ENCODE data around the gene TEX12. TPM values are rescaled to one million over a fixed set of nuclear protein-coding genes. Genes with fewer than 3 reads are reported as not detected.

Gene TEX12
- total RNA-seq, 1 experiment from 2014 or later: not detected

DNA sequence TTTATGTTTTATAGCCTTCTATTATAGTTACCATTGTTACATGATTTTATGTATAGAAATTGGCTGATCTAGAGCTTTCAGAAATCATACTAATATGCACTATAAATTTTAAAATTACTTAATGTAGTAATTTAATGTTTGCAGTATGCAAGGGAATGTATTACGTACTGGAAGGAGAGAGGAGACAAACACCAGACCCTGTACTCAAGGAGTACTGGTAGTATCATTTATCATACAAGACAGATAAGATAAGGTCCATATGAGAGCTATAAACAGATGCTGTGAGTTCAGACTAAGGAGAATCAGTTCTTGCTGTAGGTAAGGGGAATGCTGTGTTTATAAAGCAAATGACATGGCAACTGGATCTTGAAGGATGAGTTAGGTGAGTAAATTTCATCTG, 8.9 kb downstream of the TEX12 start:
- Mint-ChIP-seq H3K9me3 (ENCODE audit: low read depth, unreplicated experiment) (no peaks in the 10 kb centered on the region), H3K4me1 (ENCODE audit: low read depth, unreplicated experiment) (peaks cover 23% of the 10 kb centered on the region), H3K4me3 (ENCODE audit: low read depth, unreplicated experiment) (peak overlapping the region; percentile 62), H3K36me3 (ENCODE audit: insufficient read depth, unreplicated experiment) (peaks cover 8% of the 10 kb centered on the region), H3K27me3 (ENCODE audit: unreplicated experiment) (no peaks in the 10 kb centered on the region), H3K27ac (ENCODE audit: unreplicated experiment) (peak overlapping the region; percentile 89)
- intact Hi-C loops (cut with micrococcal nuclease; ENCODE audit: unreplicated experiment): no loop called here
- no TSS peak for BruUV-seq (replicated peaks)
- no peak for DNase-seq
- CTCF ChIA-PET: interaction anchor here (1.0 to 1.2 kb wide), 3 partner anchors 13 to 63 kb away, joined by 3 to 9 read pairs (median 7); partner anchors contain the start of gene IL18
- TF ChIP-seq, protein P1, sequence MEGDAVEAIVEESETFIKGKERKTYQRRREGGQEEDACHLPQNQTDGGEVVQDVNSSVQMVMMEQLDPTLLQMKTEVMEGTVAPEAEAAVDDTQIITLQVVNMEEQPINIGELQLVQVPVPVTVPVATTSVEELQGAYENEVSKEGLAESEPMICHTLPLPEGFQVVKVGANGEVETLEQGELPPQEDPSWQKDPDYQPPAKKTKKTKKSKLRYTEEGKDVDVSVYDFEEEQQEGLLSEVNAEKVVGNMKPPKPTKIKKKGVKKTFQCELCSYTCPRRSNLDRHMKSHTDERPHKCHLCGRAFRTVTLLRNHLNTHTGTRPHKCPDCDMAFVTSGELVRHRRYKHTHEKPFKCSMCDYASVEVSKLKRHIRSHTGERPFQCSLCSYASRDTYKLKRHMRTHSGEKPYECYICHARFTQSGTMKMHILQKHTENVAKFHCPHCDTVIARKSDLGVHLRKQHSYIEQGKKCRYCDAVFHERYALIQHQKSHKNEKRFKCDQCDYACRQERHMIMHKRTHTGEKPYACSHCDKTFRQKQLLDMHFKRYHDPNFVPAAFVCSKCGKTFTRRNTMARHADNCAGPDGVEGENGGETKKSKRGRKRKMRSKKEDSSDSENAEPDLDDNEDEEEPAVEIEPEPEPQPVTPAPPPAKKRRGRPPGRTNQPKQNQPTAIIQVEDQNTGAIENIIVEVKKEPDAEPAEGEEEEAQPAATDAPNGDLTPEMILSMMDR (IDR thresholded peaks at IDR 0.05; ENCODE audit: unreplicated experiment): no peak

DNA sequence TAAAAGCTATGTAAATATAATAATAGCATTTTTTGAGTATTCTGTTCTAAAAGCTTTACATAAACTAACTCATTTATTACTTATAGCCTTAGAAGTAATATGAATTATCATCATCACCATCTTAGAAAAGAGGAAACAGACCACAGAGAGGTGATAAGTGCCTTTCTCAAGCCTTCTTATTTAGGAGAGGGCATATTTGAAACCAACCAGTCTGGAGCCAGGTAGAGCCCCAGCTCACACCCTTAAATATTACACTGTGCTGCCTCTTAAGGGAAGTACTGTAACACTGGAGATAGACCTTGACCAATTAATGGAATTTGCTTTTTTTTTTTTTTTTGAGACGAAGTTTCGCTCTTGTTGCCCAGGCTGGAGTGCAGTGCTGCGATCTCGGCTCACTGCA, 10.4 kb downstream of the TEX12 start:
- CTCF ChIA-PET: no interaction called here
- TF ChIP-seq, protein P1 (IDR thresholded peaks at IDR 0.05; ENCODE audit: unreplicated experiment): no peak
- Mint-ChIP-seq H3K4me3 (ENCODE audit: low read depth, unreplicated experiment) (peak overlapping the region; percentile 28), H3K27me3 (ENCODE audit: unreplicated experiment) (no peaks in the 10 kb centered on the region), H3K9me3 (ENCODE audit: low read depth, unreplicated experiment) (no peaks in the 10 kb centered on the region), H3K36me3 (ENCODE audit: insufficient read depth, unreplicated experiment) (peaks cover 8% of the 10 kb centered on the region), H3K4me1 (ENCODE audit: low read depth, unreplicated experiment) (peaks cover 23% of the 10 kb centered on the region), H3K27ac (ENCODE audit: unreplicated experiment) (no peak overlapping the region)
- no peak for DNase-seq
- intact Hi-C loops (cut with micrococcal nuclease; ENCODE audit: unreplicated experiment): no loop called here
- no TSS peak for BruUV-seq (replicated peaks)

DNA sequence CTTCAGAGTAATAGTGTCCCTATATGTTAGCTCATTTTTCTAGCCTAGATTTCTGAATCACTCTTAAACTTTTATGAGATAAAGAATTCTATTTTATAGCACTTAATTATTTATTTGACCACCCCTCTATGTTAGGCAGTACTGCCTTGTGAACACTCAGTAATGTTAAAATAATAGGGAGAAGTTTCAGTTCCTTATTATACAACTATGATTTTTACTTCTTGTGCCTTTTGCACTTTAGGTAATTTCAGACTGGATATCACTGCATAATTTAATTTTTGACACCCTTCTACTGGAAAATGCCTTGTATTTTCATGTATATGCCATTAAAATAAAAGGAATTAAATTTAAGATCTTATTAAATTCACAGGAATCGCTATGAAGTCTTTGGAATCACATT, 11.3 kb downstream of the TEX12 start:
- no TSS peak for BruUV-seq (replicated peaks)
- peaks cover 8% of the 10 kb centered on the region for H3K36me3 Mint-ChIP-seq (ENCODE audit: insufficient read depth, unreplicated experiment)
- CTCF ChIA-PET: no interaction called here
- no peaks in the 10 kb centered on the region for H3K27me3 Mint-ChIP-seq (ENCODE audit: unreplicated experiment)
- H3K9me3 Mint-ChIP-seq (ENCODE audit: low read depth, unreplicated experiment): no peaks in the 10 kb centered on the region
- H3K4me1 Mint-ChIP-seq (ENCODE audit: low read depth, unreplicated experiment): peaks cover 23% of the 10 kb centered on the region
- no peak for DNase-seq
- H3K4me3 Mint-ChIP-seq (ENCODE audit: low read depth, unreplicated experiment): peak overlapping the region; percentile 42
- intact Hi-C loops (cut with micrococcal nuclease; ENCODE audit: unreplicated experiment): no loop called here
- TF ChIP-seq, protein P1 (IDR thresholded peaks at IDR 0.05; ENCODE audit: unreplicated experiment): no peak
- peak overlapping the region; percentile 65 for H3K27ac Mint-ChIP-seq (ENCODE audit: unreplicated experiment)

DNA sequence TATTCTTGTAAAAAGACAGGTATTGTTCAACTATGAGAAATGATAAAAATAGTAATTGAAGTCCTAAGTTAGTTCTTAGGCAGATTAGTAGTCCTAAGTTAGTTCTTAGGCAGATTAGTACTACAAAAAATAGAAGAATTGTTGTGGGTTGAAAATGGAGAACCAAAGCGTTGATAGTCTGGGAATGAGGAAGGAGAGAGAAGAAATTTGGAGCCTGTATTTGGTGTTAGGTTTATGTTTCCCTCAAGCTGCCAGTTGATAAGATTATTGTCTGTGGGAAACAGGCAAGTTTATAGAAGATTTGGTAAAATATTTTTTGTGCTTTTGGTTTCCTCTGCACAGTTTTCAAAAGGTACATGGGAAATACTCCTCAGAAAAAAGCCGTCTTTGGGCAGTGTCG, 11.8 kb downstream of the TEX12 start:
- intact Hi-C loops (cut with micrococcal nuclease; ENCODE audit: unreplicated experiment): no loop called here
- TF ChIP-seq, protein P1 (IDR thresholded peaks at IDR 0.05; ENCODE audit: unreplicated experiment): no peak
- H3K27ac Mint-ChIP-seq (ENCODE audit: unreplicated experiment): peak overlapping the region; percentile 65
- H3K4me1 Mint-ChIP-seq (ENCODE audit: low read depth, unreplicated experiment): peaks cover 23% of the 10 kb centered on the region
- no peaks in the 10 kb centered on the region for H3K27me3 Mint-ChIP-seq (ENCODE audit: unreplicated experiment)
- DNase-seq: no peak
- H3K36me3 Mint-ChIP-seq (ENCODE audit: insufficient read depth, unreplicated experiment): peaks cover 8% of the 10 kb centered on the region
- H3K4me3 Mint-ChIP-seq (ENCODE audit: low read depth, unreplicated experiment): peak overlapping the region; percentile 42
- CTCF ChIA-PET: no interaction called here
- H3K9me3 Mint-ChIP-seq (ENCODE audit: low read depth, unreplicated experiment): no peaks in the 10 kb centered on the region
- no TSS peak for BruUV-seq (replicated peaks)

All from Calu3 (cell line).